ENCODE measurements around the gene NPY.

The NPY gene

GRCh38 chr7:24313777-24314176 is 29.8 kb downstream of the NPY start:
- H3K27ac ChIP-seq (ENCODE audit: low read depth, low read length), result no peak overlapping the region
- H3K9ac ChIP-seq (ENCODE audit: low read depth, low read length), result no peak overlapping the region
- H3K27me3 ChIP-seq (ENCODE audit: control insufficient read depth, insufficient read depth, low read length), result no peaks in the 10 kb centered on the region
- H3K36me3 ChIP-seq (ENCODE audit: control insufficient read depth, insufficient read depth, low read length), result no peaks in the 10 kb centered on the region
- H3K4me3 ChIP-seq (ENCODE audit: low read depth, low read length), result no peak overlapping the region
- H3K4me1 ChIP-seq (ENCODE audit: control insufficient read depth, insufficient read depth, low read length), result peaks cover 9% of the 10 kb centered on the region
- H3K9me3 ChIP-seq (ENCODE audit: control insufficient read depth, insufficient read depth, low read length), result no peaks in the 10 kb centered on the region

GRCh38 chr7:24316340-24316739 is 32.4 kb downstream of the NPY start:
- H3K4me3 ChIP-seq (ENCODE audit: low read depth, low read length), result no peak overlapping the region
- no peaks in the 10 kb centered on the region for H3K9me3 ChIP-seq (ENCODE audit: control insufficient read depth, insufficient read depth, low read length)
- H3K27me3 ChIP-seq (ENCODE audit: control insufficient read depth, insufficient read depth, low read length), result no peaks in the 10 kb centered on the region
- no peak overlapping the region for H3K9ac ChIP-seq (ENCODE audit: low read depth, low read length)
- no peak overlapping the region for H3K27ac ChIP-seq (ENCODE audit: low read depth, low read length)
- H3K36me3 ChIP-seq (ENCODE audit: control insufficient read depth, insufficient read depth, low read length), result no peaks in the 10 kb centered on the region
- peaks cover 12% of the 10 kb centered on the region for H3K4me1 ChIP-seq (ENCODE audit: control insufficient read depth, insufficient read depth, low read length)

- Histone ChIP-seq H3K4me3 (ENCODE audit: low read depth, low read length) (no peak overlapping the region), H3K27ac (ENCODE audit: low read depth, low read length) (no peak overlapping the region), H3K36me3 (ENCODE audit: control insufficient read depth, insufficient read depth, low read length) (no peaks in the 10 kb centered on the region), H3K9ac (ENCODE audit: low read depth, low read length) (no peak overlapping the region), H3K27me3 (ENCODE audit: control insufficient read depth, insufficient read depth, low read length) (no peaks in the 10 kb centered on the region), H3K9me3 (ENCODE audit: control insufficient read depth, insufficient read depth, low read length) (no peaks in the 10 kb centered on the region), H3K4me1 (ENCODE audit: control insufficient read depth, insufficient read depth, low read length) (peaks cover 12% of the 10 kb centered on the region)
These were observed 34.3 kb downstream of the NPY start for GRCh38 chr7:24318326-24318725.

GRCh38 chr7:24319209-24319608 is 35.2 kb downstream of the NPY start:
- H3K9me3 ChIP-seq (ENCODE audit: control insufficient read depth, insufficient read depth, low read length), result no peaks in the 10 kb centered on the region
- H3K4me1 ChIP-seq (ENCODE audit: control insufficient read depth, insufficient read depth, low read length), result peaks cover 12% of the 10 kb centered on the region
- no peak overlapping the region for H3K9ac ChIP-seq (ENCODE audit: low read depth, low read length)
- H3K36me3 ChIP-seq (ENCODE audit: control insufficient read depth, insufficient read depth, low read length), result no peaks in the 10 kb centered on the region
- no peak overlapping the region for H3K27ac ChIP-seq (ENCODE audit: low read depth, low read length)
- no peak overlapping the region for H3K4me3 ChIP-seq (ENCODE audit: low read depth, low read length)
- H3K27me3 ChIP-seq (ENCODE audit: control insufficient read depth, insufficient read depth, low read length), result no peaks in the 10 kb centered on the region

GRCh38 chr7:24323961-24324480 is 40.0 kb downstream of the NPY start:
- Histone ChIP-seq H3K36me3 (ENCODE audit: control insufficient read depth, insufficient read depth, low read length) (no peaks in the 10 kb centered on the region), H3K4me3 (ENCODE audit: low read depth, low read length) (no peak overlapping the region), H3K4me1 (ENCODE audit: control insufficient read depth, insufficient read depth, low read length) (peaks cover under 1% of the 10 kb centered on the region), H3K27me3 (ENCODE audit: control insufficient read depth, insufficient read depth, low read length) (no peaks in the 10 kb centered on the region), H3K9me3 (ENCODE audit: control insufficient read depth, insufficient read depth, low read length) (no peaks in the 10 kb centered on the region), H3K27ac (ENCODE audit: low read depth, low read length) (no peak overlapping the region), H3K9ac (ENCODE audit: low read depth, low read length) (no peak overlapping the region)

- Histone ChIP-seq H3K27ac (ENCODE audit: low read depth, low read length) (no peak overlapping the region), H3K27me3 (ENCODE audit: control insufficient read depth, insufficient read depth, low read length) (no peaks in the 10 kb centered on the region), H3K9ac (ENCODE audit: low read depth, low read length) (no peak overlapping the region), H3K4me3 (ENCODE audit: low read depth, low read length) (no peak overlapping the region), H3K4me1 (ENCODE audit: control insufficient read depth, insufficient read depth, low read length) (no peaks in the 10 kb centered on the region), H3K9me3 (ENCODE audit: control insufficient read depth, insufficient read depth, low read length) (no peaks in the 10 kb centered on the region), H3K36me3 (ENCODE audit: control insufficient read depth, insufficient read depth, low read length) (no peaks in the 10 kb centered on the region)
These were observed 41.7 kb downstream of the NPY start for GRCh38 chr7:24325708-24326107.

- Histone ChIP-seq H3K27ac (ENCODE audit: low read depth, low read length) (no peak overlapping the region), H3K36me3 (ENCODE audit: control insufficient read depth, insufficient read depth, low read length) (no peaks in the 10 kb centered on the region), H3K4me1 (ENCODE audit: control insufficient read depth, insufficient read depth, low read length) (no peaks in the 10 kb centered on the region), H3K9me3 (ENCODE audit: control insufficient read depth, insufficient read depth, low read length) (no peaks in the 10 kb centered on the region), H3K4me3 (ENCODE audit: low read depth, low read length) (no peak overlapping the region), H3K9ac (ENCODE audit: low read depth, low read length) (no peak overlapping the region), H3K27me3 (ENCODE audit: control insufficient read depth, insufficient read depth, low read length) (no peaks in the 10 kb centered on the region)
These were observed 44.1 kb downstream of the NPY start for GRCh38 chr7:24328050-24328449.

- Histone ChIP-seq H3K4me1 (ENCODE audit: control insufficient read depth, insufficient read depth, low read length) (no peaks in the 10 kb centered on the region), H3K27me3 (ENCODE audit: control insufficient read depth, insufficient read depth, low read length) (no peaks in the 10 kb centered on the region), H3K36me3 (ENCODE audit: control insufficient read depth, insufficient read depth, low read length) (no peaks in the 10 kb centered on the region), H3K9me3 (ENCODE audit: control insufficient read depth, insufficient read depth, low read length) (no peaks in the 10 kb centered on the region), H3K4me3 (ENCODE audit: low read depth, low read length) (no peak overlapping the region), H3K9ac (ENCODE audit: low read depth, low read length) (no peak overlapping the region), H3K27ac (ENCODE audit: low read depth, low read length) (no peak overlapping the region)
These were observed 44.9 kb downstream of the NPY start for GRCh38 chr7:24328894-24329293.

- Histone ChIP-seq H3K9me3 (ENCODE audit: control insufficient read depth, insufficient read depth, low read length) (no peaks in the 10 kb centered on the region), H3K27ac (ENCODE audit: low read depth, low read length) (no peak overlapping the region), H3K4me1 (ENCODE audit: control insufficient read depth, insufficient read depth, low read length) (peaks cover 28% of the 10 kb centered on the region), H3K27me3 (ENCODE audit: control insufficient read depth, insufficient read depth, low read length) (peaks cover 32% of the 10 kb centered on the region), H3K36me3 (ENCODE audit: control insufficient read depth, insufficient read depth, low read length) (no peaks in the 10 kb centered on the region), H3K9ac (ENCODE audit: low read depth, low read length) (no peak overlapping the region), H3K4me3 (ENCODE audit: low read depth, low read length) (no peak overlapping the region)
These were observed 50.0 kb downstream of the NPY start for GRCh38 chr7:24334012-24334411.

GRCh38 chr7:24334627-24335026 is 50.6 kb downstream of the NPY start:
- Histone ChIP-seq H3K9ac (ENCODE audit: low read depth, low read length) (no peak overlapping the region), H3K9me3 (ENCODE audit: control insufficient read depth, insufficient read depth, low read length) (no peaks in the 10 kb centered on the region), H3K36me3 (ENCODE audit: control insufficient read depth, insufficient read depth, low read length) (no peaks in the 10 kb centered on the region), H3K4me3 (ENCODE audit: low read depth, low read length) (no peak overlapping the region), H3K27me3 (ENCODE audit: control insufficient read depth, insufficient read depth, low read length) (peaks cover 35% of the 10 kb centered on the region), H3K4me1 (ENCODE audit: control insufficient read depth, insufficient read depth, low read length) (peaks cover 28% of the 10 kb centered on the region), H3K27ac (ENCODE audit: low read depth, low read length) (no peak overlapping the region)

GRCh38 chr7:24336461-24336860 is 52.5 kb downstream of the NPY start:
- H3K9me3 ChIP-seq (ENCODE audit: control insufficient read depth, insufficient read depth, low read length), result no peaks in the 10 kb centered on the region
- peaks cover 35% of the 10 kb centered on the region for H3K27me3 ChIP-seq (ENCODE audit: control insufficient read depth, insufficient read depth, low read length)
- peak overlapping the region; percentile 45 for H3K4me3 ChIP-seq (ENCODE audit: low read depth, low read length)
- H3K9ac ChIP-seq (ENCODE audit: low read depth, low read length), result no peak overlapping the region
- peaks cover 28% of the 10 kb centered on the region for H3K4me1 ChIP-seq (ENCODE audit: control insufficient read depth, insufficient read depth, low read length)
- no peaks in the 10 kb centered on the region for H3K36me3 ChIP-seq (ENCODE audit: control insufficient read depth, insufficient read depth, low read length)
- H3K27ac ChIP-seq (ENCODE audit: low read depth, low read length), result peak overlapping the region; percentile 14

- Histone ChIP-seq H3K4me3 (ENCODE audit: low read depth, low read length) (peak overlapping the region; percentile 45), H3K36me3 (ENCODE audit: control insufficient read depth, insufficient read depth, low read length) (no peaks in the 10 kb centered on the region), H3K4me1 (ENCODE audit: control insufficient read depth, insufficient read depth, low read length) (peaks cover 35% of the 10 kb centered on the region), H3K27ac (ENCODE audit: low read depth, low read length) (peak overlapping the region; percentile 69), H3K9ac (ENCODE audit: low read depth, low read length) (no peak overlapping the region), H3K27me3 (ENCODE audit: control insufficient read depth, insufficient read depth, low read length) (peaks cover 35% of the 10 kb centered on the region), H3K9me3 (ENCODE audit: control insufficient read depth, insufficient read depth, low read length) (no peaks in the 10 kb centered on the region)
These were observed 53.2 kb downstream of the NPY start for GRCh38 chr7:24337180-24337579.
